Activated T-helper 1 cell treated with anti-CD3 and anti-CD28 coated beads, Interleukin-12 subunit alpha, Interleukin-12 subunit beta, Interleukin-2, Interleukin-4 antibody, amounts not matched to agents 30 ng/mL and 10 ng/mL and 1 ng/mL, durations not matched to agents 14 hours and 24 hours and 36 hours (primary cell): ENCODE results near the gene C12orf43. TPM values are rescaled to one million over a fixed set of nuclear protein-coding genes. Genes with fewer than 3 reads are reported as not detected.
A peak's percentile ranks its signal among the peaks of the same experiment; 100 is the strongest.
"Not testable (repeated sequence)": the region's sequence is repeated elsewhere in the genome, so short reads cannot be mapped to it uniquely, and the experiment has no call there.

Experiments used
- DNase-seq: peaks from one replicate; pipeline ENCODE4 v3.0.0; 2021; ENCODE audit warnings: low spot score
- H3K27ac Mint-ChIP-seq: one replicate; pipeline ENCODE4 v1.8.0; 2021; ENCODE audit warnings: mild to moderate bottlenecking, mixed read lengths
- H3K27me3 Mint-ChIP-seq: one replicate; pipeline ENCODE4 v1.8.0; 2022; ENCODE audit warnings: mild to moderate bottlenecking, moderate library complexity, mixed read lengths; ENCODE audit not compliant: insufficient read depth
- H3K36me3 Mint-ChIP-seq: one replicate; pipeline ENCODE4 v1.8.0; 2021; ENCODE audit warnings: low read depth, mixed read lengths
- H3K4me1 Mint-ChIP-seq: one replicate; pipeline ENCODE4 v1.8.0; 2021; ENCODE audit warnings: low read depth, mixed read lengths
- H3K4me3 Mint-ChIP-seq: one replicate; pipeline ENCODE4 v1.8.0; 2021; ENCODE audit warnings: mild to moderate bottlenecking, moderate library complexity, mixed read lengths
- H3K9me3 Mint-ChIP-seq: one replicate; pipeline ENCODE4 v1.8.0; 2021; ENCODE audit warnings: mixed read lengths
- intact Hi-C: fragments of 100-400 bp; cut with micrococcal nuclease; formaldehyde crosslinking; loops from one replicate; pipeline ENCODE4 v1.15.1; 2024
- total RNA-seq: library from RNA; stranded (reverse); gene quantifications from 2 replicates; pipeline ENCODE4 v1.2.3, GENCODE V29; 2022

The C12orf43 gene
- total RNA-seq, 1 donor from 2014 or later, result 35.3 TPM

DNA sequence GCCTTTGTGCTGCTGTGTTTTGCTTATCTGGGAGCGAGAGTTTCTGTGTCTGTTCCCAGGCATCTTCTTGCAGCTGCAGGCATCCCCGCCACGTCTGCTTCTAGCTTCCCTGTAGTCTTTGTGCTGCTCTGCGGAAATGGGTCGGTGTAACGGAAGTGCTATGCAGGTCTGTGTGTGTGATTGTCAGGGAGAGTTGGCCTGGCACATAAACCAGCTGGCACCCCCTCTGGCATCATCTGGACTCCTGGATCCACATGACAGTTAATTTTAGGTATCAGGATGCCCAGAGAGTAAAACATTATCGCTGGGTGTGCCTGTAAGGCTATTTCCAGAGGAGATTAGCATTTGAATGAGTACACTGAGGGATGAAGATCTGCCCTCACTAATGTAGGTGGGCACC, 32.2 kb upstream of the C12orf43 start:
- Mint-ChIP-seq H3K27me3 (peaks cover 18% of the 10 kb centered on the region), H3K4me1 (no peaks in the 10 kb centered on the region), H3K9me3 (no peaks in the 10 kb centered on the region), H3K27ac (peak overlapping the region; percentile 1), H3K36me3 (no peaks in the 10 kb centered on the region), H3K4me3 (peak overlapping the region; percentile 68)
- intact Hi-C loops, result no loop called here
- DNase-seq, result no peak

DNA sequence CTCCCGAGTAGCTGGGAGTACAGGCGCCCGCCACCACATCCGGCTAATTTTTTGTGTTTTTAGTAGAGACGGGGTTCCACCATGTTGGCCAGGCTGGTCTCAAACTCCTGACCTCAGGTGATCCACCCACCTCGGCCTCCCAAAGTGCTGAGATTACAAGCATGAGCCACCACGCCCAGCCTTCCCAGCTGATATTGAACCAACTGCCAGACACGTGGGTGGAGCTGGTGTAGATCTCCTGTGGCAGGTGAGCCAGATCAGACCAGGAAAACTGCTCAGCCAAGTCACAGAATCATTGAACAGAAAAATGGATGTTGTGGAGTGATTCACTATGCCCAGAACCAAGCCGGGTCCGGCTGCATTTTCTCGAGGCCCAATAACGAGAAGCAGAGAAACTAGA, 31.1 kb upstream of the C12orf43 start:
- peaks cover 22% of the 10 kb centered on the region for H3K27me3 Mint-ChIP-seq
- H3K27ac Mint-ChIP-seq, DNase-seq, H3K4me3 Mint-ChIP-seq, intact Hi-C loops, H3K4me1 Mint-ChIP-seq, H3K36me3 Mint-ChIP-seq, H3K9me3 Mint-ChIP-seq: not testable (repeated sequence)

DNA sequence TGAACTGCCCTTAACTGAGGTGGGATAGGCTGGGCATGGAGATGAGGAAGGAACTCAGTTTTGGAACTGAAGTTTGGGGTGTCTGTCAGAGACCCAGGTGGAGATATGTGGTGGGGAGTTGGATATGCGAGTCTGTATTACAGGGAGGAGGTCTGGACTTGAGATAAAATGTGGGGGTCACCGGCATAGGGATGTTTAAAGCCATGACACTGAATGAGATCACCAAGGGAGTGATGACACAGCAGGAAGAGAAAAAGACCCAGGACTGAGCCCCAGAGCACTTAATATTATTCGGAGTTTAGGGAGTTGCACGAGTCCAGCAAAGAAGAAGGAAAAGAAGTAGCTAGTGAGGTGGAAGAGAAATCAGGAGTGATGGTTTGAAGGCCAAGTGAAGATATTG, 26.8 kb upstream of the C12orf43 start:
- DNase-seq, result no peak
- no peak overlapping the region for H3K27ac Mint-ChIP-seq
- peaks cover 25% of the 10 kb centered on the region for H3K27me3 Mint-ChIP-seq
- H3K4me1 Mint-ChIP-seq, result peaks cover 19% of the 10 kb centered on the region
- no peaks in the 10 kb centered on the region for H3K9me3 Mint-ChIP-seq
- intact Hi-C loops, result no loop called here
- H3K36me3 Mint-ChIP-seq, result peaks cover 2% of the 10 kb centered on the region
- H3K4me3 Mint-ChIP-seq, result no peak overlapping the region

DNA sequence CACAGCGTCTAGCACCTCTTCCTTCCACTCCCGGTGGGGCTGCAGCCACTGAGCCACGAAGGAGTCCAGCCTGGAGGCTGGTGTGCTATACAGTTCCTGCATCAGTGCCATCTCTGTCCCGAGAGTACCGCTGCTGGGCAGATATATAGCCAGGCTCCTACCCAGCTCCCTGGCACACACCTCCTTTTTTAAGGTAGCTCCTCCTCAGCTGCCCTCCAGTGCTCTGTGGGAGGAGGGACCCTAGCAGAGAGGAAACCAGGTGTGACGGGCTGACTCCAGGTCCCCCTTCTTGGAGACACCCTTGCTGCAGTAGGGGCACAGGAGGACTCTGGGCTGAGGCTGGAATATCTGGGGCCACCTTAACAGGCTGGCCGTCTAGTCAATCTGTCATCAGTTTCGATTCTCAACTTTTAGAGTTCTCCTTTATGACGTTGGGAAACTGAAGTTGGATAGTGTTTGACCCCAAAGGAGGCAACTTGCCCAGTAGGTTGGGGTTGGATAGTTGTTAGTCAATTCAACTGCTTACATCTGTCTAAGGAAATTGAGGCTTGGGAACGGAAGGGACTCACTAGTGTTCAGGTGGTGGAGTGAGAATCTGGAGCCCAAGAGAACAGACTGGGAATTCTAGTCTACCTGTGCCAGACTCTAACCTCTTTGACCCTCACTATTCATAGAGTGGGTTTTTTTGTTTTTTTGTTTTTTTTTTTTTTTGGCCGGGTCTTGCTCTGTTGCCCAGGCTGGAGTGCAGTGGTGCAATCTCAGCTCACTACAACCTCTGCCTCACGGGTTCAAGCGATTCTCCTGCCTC, 22.8 kb upstream of the C12orf43 start, which contains the start of gene OASL:
TSS of gene OASL (minus strand) at position 386 of the 808 bp plus-strand sequence. CDS start at position 111, 275 bp downstream.
- intact Hi-C loops, result loop anchor here (1.0 to 10.0 kb wide), 5 partner anchors 21 to 604 kb away; partner anchors contain the start of genes C12orf43, COX6A1 and P2RX4
- peaks cover 51% of the 10 kb centered on the region for H3K4me1 Mint-ChIP-seq
- H3K4me3 Mint-ChIP-seq, result peak within 1 kb of the TSS; percentile 91
- H3K36me3 Mint-ChIP-seq, result peaks cover 15% of the 10 kb centered on the region
- peaks cover 12% of the 10 kb centered on the region for H3K27me3 Mint-ChIP-seq
- H3K27ac Mint-ChIP-seq, result peak within 1 kb of the TSS; percentile 84
- no peaks in the 10 kb centered on the region for H3K9me3 Mint-ChIP-seq
- DNase-seq, result peak; percentile 54

DNA sequence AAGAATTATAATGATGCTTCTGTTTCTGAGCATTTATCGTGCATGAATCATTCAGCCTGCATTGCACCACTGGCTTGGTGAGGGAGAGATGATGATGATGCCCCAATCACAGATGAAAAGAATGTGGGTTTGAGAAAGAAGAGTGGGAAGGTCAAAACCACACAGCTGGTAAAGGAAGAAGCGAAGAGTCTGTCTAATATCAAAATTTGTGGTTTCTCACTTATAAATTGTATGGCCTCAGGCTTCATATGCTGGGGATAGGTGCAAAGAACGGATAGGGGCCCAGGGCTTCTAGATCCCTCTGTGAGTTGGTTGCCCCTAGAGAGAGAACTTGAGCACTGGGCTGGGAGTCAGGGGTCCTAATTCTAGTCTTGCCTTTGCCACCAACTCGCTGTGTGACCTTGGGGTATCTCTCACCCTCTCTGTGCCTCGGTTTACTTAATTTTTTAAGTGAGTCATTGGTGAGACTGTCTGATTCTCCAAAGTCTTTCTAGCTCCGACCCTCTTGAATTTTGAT, 20.6 kb upstream of the C12orf43 start:
- peaks cover 26% of the 10 kb centered on the region for H3K36me3 Mint-ChIP-seq
- peaks cover 5% of the 10 kb centered on the region for H3K27me3 Mint-ChIP-seq
- peaks cover 68% of the 10 kb centered on the region for H3K4me1 Mint-ChIP-seq
- peak overlapping the region; percentile 37 for H3K27ac Mint-ChIP-seq
- no peaks in the 10 kb centered on the region for H3K9me3 Mint-ChIP-seq
- H3K4me3 Mint-ChIP-seq, result peak overlapping the region; percentile 48
- no peak for DNase-seq
- intact Hi-C loops, result loop anchor here (5.0 to 10.0 kb wide), 3 partner anchors 88 to 602 kb away; partner anchors contain the start of genes COX6A1 and P2RX4

DNA sequence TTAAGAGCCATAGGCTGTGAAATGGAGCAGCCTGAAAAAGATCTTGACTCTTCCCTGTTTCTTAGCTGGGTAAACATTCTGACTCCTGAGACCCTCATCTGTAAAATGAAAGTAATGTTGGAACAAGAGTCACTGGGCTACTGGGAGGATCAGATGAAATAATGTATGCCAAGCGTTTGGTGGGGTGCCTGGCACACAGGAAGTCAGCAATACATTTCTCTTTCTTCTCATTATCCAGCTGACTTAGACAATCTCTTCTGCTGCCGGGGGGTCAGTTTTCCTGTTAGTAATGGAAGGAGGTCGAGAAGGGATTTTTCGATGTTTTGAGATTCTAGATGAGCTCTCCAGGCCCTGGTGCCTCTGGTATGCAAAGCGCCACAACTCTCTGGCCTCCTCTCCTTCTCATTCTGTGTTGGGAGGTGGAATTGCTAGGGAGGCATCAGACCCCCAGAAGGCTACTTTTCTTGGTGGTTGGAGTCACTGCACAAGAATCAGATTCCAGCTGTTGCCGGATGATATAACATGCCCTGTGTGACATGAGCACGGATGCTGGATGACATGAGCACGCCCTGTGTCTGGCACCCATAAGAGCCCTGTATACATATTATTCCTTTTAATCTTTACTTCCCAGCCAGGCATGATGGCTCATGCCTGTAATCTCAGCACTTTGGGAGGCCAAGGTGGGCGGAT, 18.5 kb upstream of the C12orf43 start:
- DNase-seq, result no peak
- intact Hi-C loops, result loop anchor here (1.0 to 10.0 kb wide), 4 partner anchors 18 to 600 kb away; partner anchors contain the start of genes C12orf43, COX6A1 and P2RX4
- Mint-ChIP-seq H3K4me1 (peaks cover 66% of the 10 kb centered on the region), H3K27me3 (peaks cover under 1% of the 10 kb centered on the region), H3K36me3 (peaks cover 31% of the 10 kb centered on the region), H3K9me3 (no peaks in the 10 kb centered on the region), H3K27ac (peak overlapping the region; percentile 73), H3K4me3 (peak overlapping the region; percentile 67)

DNA sequence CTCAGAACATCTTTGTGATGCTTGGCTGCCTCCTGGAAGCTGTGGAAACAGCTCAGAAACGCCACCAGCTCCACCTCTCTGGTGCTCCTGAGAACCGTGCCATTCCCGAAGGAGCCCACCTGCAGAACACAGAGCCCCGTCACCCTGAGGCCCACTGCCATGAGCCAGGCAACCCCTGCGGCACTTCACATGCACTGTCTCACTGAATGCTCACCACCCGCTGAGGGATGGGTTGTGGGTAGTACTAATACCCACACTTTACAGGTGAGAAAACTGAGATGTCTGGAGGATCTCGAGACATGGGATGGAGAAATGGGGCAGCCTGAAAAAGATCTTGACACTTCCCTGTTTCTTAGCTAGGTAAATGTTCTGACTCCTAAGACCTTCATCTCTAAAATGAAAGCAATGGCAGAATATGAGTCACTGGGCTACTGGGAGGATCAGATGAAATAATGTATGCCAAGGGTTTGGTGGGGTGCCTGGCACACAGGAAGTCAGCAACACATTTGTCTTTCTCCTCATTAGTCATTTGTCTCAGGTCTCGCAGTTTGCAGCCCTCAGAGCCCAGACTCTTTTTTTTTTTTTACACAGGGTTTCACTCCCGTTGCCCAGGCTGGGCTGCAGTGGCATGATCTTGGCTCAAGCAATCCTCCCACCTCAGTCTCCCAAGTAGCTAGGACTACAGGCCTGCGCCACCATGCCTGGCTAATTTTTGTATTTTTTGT, 17.5 kb upstream of the C12orf43 start:
- H3K27ac Mint-ChIP-seq, result peak overlapping the region; percentile 29

DNA sequence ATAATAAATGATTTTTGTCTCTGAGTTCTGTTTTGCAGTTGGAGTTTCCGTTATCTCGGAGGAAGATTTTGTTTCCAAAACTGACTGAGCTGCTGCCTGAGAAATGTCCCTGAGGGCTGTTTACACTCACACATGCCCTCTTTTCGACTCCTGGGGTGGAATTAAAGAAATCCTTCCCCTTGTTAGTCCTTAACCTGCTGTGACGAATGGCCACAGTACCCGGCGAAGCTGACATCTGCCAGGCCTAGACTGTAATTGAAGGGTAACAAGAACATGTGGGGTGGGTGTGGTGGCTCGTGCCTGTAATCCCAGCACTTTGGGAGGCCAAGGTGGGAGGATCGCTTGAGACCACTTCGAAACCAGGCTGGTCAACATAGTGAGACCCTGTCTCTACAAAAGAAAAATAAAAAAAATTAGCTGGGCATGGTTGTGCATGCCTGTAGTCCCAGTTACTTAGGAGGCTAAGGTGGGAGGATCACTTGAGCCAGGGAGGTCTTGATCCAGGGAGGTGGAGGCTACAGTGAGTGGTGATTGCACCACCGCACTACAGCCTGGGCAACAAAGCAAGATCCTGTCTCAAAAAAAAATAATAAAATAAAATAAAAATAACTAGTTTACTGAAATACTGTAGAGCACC, 14.4 kb upstream of the C12orf43 start:
- no peaks in the 10 kb centered on the region for H3K9me3 Mint-ChIP-seq
- H3K27ac Mint-ChIP-seq, result no peak overlapping the region
- peaks cover 33% of the 10 kb centered on the region for H3K4me1 Mint-ChIP-seq
- no peak overlapping the region for H3K4me3 Mint-ChIP-seq
- H3K36me3 Mint-ChIP-seq, result peaks cover 45% of the 10 kb centered on the region
- no peak for DNase-seq
- H3K27me3 Mint-ChIP-seq, result no peaks in the 10 kb centered on the region
- intact Hi-C loops, result loop anchor here (10.0 kb wide), 2 partner anchors 94 to 596 kb away; partner anchors contain the start of gene COX6A1

More for the DNA sequence above, 17.5 kb upstream of the C12orf43 start:
- Mint-ChIP-seq H3K36me3 (peaks cover 29% of the 10 kb centered on the region), H3K4me3 (peak overlapping the region; percentile 10), H3K9me3 (no peaks in the 10 kb centered on the region), H3K27me3 (no peaks in the 10 kb centered on the region), H3K4me1 (peaks cover 56% of the 10 kb centered on the region)
- intact Hi-C loops, result loop anchor here (1.0 to 10.0 kb wide), 3 partner anchors 17 to 599 kb away; partner anchors contain the start of genes C12orf43 and COX6A1
- DNase-seq, result peak; percentile 35

DNA sequence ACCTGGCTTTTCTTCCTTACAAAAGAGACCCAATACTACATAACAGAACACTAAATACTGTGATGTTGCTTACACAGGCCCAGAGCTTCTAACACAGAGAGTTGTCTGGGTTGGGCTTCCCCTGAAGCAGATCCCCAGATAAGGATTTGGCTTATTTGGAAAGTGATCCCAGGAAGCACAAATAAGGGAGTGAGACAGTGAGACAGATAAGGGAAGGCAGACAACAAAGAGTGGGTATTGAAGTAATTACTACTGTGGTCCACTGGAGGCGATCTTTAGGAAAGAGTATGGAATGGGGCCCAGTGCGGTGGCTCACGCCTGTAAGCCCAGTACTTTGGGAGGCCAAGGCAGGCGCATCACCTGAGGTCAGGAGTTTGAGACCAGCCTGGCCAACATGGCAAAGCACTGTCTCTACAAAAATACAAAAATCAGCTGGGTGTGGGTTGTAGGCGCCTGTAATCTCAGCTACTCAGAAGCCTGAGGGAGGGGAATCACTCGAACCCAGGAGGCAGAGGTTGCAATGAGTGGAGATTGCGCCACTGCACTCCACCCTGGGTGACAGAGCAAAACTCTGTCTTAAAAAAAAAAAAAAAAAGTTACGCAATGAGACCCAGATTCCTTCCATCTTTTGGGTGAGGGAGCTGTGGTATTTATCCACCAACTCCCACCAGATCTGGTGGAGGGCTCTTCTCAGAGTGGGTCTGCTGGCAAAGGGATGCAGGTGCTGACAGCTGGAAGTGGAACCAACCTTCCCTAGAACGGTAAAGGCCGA, 10.2 kb upstream of the C12orf43 start:
- Mint-ChIP-seq H3K4me3 (no peak overlapping the region), H3K36me3 (peaks cover 33% of the 10 kb centered on the region), H3K9me3 (no peaks in the 10 kb centered on the region), H3K4me1 (no peaks in the 10 kb centered on the region), H3K27ac (no peak overlapping the region), H3K27me3 (no peaks in the 10 kb centered on the region)
- no peak for DNase-seq
- intact Hi-C loops, result no loop called here

DNA sequence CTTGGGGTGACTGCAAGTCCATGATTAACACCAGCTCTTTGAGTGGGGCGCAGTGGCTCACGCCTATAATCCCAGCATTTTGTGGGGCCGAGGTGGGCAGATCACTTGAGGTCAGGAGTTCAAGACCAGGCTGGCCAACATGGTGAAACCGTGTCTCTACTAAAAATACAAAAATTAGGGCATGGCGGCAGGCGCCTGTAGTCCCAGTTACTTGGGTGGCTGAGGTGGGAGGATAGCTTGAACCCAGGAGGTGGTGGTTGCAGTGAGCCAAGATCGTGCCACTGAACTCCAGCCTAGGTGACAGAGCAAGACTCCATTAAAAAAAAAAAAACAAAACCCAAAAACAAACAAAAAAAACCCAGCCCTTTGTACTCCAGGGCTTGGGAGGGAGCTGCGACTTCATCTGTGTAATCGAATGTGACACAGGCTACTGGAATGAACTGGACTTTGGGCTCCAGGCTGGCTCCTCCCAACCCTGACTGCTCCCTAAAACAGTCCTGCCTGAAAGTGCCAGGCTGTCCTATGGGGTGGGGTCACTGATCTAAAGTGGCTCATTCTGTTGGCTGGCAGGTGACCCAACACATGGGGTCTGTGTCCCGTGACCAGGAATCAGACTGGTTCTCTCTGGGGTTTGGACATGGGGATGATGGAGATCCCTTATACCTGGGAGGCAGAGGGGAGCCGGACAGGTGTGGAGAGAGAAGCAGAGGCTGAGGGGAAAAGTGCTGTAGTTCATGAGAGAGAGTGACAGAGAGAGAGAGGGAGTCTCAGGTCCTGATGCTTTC, 9.3 kb upstream of the C12orf43 start:
- H3K27ac Mint-ChIP-seq, result no peak overlapping the region
- H3K36me3 Mint-ChIP-seq, result peaks cover 31% of the 10 kb centered on the region
- intact Hi-C loops, result no loop called here

DNA sequence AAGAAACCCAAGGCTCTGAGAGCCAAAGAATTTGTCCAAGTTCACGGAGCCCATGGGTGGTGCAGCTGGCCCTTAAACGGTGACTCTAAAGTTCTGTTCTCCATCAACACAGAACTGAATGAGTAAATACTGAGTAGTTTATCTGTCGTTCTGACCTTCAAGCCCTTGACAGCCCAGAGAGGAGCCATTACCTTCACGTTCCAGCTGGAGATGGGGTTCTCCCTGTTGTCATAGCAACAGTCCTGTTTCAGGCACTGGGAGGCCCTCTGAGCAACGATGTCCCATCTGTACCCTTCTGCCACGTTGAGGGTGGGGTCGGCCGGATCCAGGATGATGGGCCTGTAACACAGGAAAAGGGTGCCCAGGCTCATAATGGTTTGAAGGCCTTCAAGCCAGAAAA, 7.5 kb upstream of the C12orf43 start:
- Mint-ChIP-seq H3K27ac (no peak overlapping the region), H3K9me3 (no peaks in the 10 kb centered on the region), H3K4me3 (no peak overlapping the region), H3K4me1 (no peaks in the 10 kb centered on the region), H3K27me3 (no peaks in the 10 kb centered on the region), H3K36me3 (peaks cover 34% of the 10 kb centered on the region)
- intact Hi-C loops, result no loop called here
- DNase-seq, result no peak

More for the DNA sequence above, 9.3 kb upstream of the C12orf43 start:
- H3K4me3 Mint-ChIP-seq, result no peak overlapping the region
- H3K9me3 Mint-ChIP-seq, result no peaks in the 10 kb centered on the region
- DNase-seq, result no peak
- H3K4me1 Mint-ChIP-seq, result no peaks in the 10 kb centered on the region
- H3K27me3 Mint-ChIP-seq, result no peaks in the 10 kb centered on the region
